H1 (cell line): Measurements from ENCODE around the gene ENOSF1.

Experiments
- CEBPB ChIP-seq: IDR thresholded peaks from 2 replicates; pipeline ENCODE4 v1.6.1; 2012; ENCODE audit warnings: low read depth, low read length
- CHD1 ChIP-seq: IDR thresholded peaks from 2 replicates; pipeline ENCODE4 v1.6.1; 2012; ENCODE audit warnings: low read depth, low read length, improper control_type of control experiment
- EZH2 ChIP-seq: fragments of 200-600 bp; sonication (generic); IDR thresholded peaks from 2 replicates; pipeline ENCODE4 v1.7.1; 2012; ENCODE audit warnings: low read depth, mild to moderate bottlenecking, moderate library complexity, low read length, inconsistent platforms; ENCODE audit not compliant: severe bottlenecking
- FOSL1 ChIP-seq: IDR thresholded peaks from 2 replicates; pipeline ENCODE4 v1.6.1; 2011; ENCODE audit warnings: mild to moderate bottlenecking, low read depth, low read length, moderate library complexity; ENCODE audit not compliant: insufficient read depth
- PHF8 ChIP-seq: fragments of 200-600 bp; sonication (generic); conservative IDR thresholded peaks from 2 replicates; pipeline ENCODE4 v1.7.1; 2012; ENCODE audit warnings: low read depth, mild to moderate bottlenecking, inconsistent platforms, low read length, moderate library complexity
- POLR2A ChIP-seq, 2 experiments: IDR thresholded peaks; 1 replicate in 1 of 2; 2 replicates in 1 of 2; pipeline ENCODE4 v1.6.1; 2011; ENCODE audit warnings: low read depth in 2 of 2, low read length in 2 of 2, mild to moderate bottlenecking in 2 of 2; ENCODE audit errors: control extremely low read depth in 1 of 2
- RAD21 ChIP-seq, 2 experiments: IDR thresholded peaks in 1 of 2; conservative IDR thresholded peaks in 1 of 2; 2 replicates each; pipeline ENCODE4 v1.6.1; 2011; ENCODE audit warnings: low read depth in 2 of 2, low read length in 2 of 2, improper control_type of control experiment in 1 of 2, inconsistent platforms in 1 of 2, mild to moderate bottlenecking in 1 of 2, moderate library complexity in 1 of 2
- SIN3A ChIP-seq, 2 experiments: IDR thresholded peaks in 1 of 2; conservative IDR thresholded peaks in 1 of 2; 2 replicates each; pipeline ENCODE4 v1.6.1; 2011 to 2012; ENCODE audit warnings: low read length in 2 of 2, improper control_type of control experiment in 1 of 2, low read depth in 1 of 2, mild to moderate bottlenecking in 1 of 2
- TF ChIP-seq, protein P1 (sequence below), 3 experiments: IDR thresholded peaks; 1 replicate in 2 of 3; 2 replicates in 1 of 3; pipeline versions ENCODE4 v1.5.1 to v1.6.1; 2011; ENCODE audit warnings: low read length in 3 of 3, mild to moderate bottlenecking in 3 of 3, inconsistent platforms in 2 of 3, low read depth in 1 of 3, moderate library complexity in 1 of 3; ENCODE audit not compliant: insufficient read depth in 1 of 3; ENCODE audit errors: control extremely low read depth in 1 of 3

- no peak for TF ChIP-seq CEBPB
- 0 out of 2 replicates have a peak, but pooled peaks have one; percentile 71 for TF ChIP-seq PHF8
- TF ChIP-seq, protein P1, sequence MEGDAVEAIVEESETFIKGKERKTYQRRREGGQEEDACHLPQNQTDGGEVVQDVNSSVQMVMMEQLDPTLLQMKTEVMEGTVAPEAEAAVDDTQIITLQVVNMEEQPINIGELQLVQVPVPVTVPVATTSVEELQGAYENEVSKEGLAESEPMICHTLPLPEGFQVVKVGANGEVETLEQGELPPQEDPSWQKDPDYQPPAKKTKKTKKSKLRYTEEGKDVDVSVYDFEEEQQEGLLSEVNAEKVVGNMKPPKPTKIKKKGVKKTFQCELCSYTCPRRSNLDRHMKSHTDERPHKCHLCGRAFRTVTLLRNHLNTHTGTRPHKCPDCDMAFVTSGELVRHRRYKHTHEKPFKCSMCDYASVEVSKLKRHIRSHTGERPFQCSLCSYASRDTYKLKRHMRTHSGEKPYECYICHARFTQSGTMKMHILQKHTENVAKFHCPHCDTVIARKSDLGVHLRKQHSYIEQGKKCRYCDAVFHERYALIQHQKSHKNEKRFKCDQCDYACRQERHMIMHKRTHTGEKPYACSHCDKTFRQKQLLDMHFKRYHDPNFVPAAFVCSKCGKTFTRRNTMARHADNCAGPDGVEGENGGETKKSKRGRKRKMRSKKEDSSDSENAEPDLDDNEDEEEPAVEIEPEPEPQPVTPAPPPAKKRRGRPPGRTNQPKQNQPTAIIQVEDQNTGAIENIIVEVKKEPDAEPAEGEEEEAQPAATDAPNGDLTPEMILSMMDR (IDR thresholded peaks at IDR 0.05; ENCODE audit: control extremely low read depth in 1 of 3, insufficient read depth in 1 of 3, low read depth in 1 of 3, low read length in 3 of 3), result peak; percentile 76 to 85 (median 84)
- TF ChIP-seq CHD1, result no peak
- peak in 1 of 2 experiments; percentile 37; a peak in 1 of 4 replicates for TF ChIP-seq SIN3A (conservative IDR thresholded peaks at IDR 0.05 in 1 of 2, IDR thresholded peaks at IDR 0.05 in 1 of 2; ENCODE audit: low read depth in 1 of 2, low read length in 2 of 2)
- TF ChIP-seq FOSL1, result no peak
- TF ChIP-seq RAD21 (IDR thresholded peaks at IDR 0.05 in 1 of 2, conservative IDR thresholded peaks at IDR 0.05 in 1 of 2; ENCODE audit: low read depth in 2 of 2, low read length in 2 of 2), result peak; percentile 64 to 78
- no peak for TF ChIP-seq EZH2
- peak in 1 of 2 experiments; percentile 62; a peak in 1 of 3 replicates for TF ChIP-seq POLR2A (IDR thresholded peaks at IDR 0.05; ENCODE audit: control extremely low read depth in 1 of 2, low read depth in 2 of 2, low read length in 2 of 2)
Measured at GRCh38 chr18:712401-713134, at the start of gene ENOSF1.
